SK-N-SH (cell line): ENCODE results near the gene ASB3. TPM values are rescaled to one million over a fixed set of nuclear protein-coding genes. Genes with fewer than 3 reads are reported as not detected.

Experiments
- CTCF ChIA-PET: fragments of 300-600, 350-600 bp; formaldehyde crosslinking; extraction: SDS; loops from one replicate; lab custom pipeline; 2021; lab: Yijun Ruan, JAX
- POLR2A ChIA-PET: fragments of 350-600 bp; sonication (Branson Sonifier 250); formaldehyde crosslinking; extraction: SDS; loops from one replicate; lab custom pipeline; 2020; ENCODE audit warnings: antibody characterized with exemption, inconsistent platforms; lab: Yijun Ruan, JAX
- DNase-seq: peaks from one replicate; pipeline ENCODE4 v3.0.0; 2012
- H2AFZ ChIP-seq: fragments of 200-600 bp; sonication (generic); 2 replicates; pipeline ENCODE4 v1.8.1; 2016; ENCODE audit warnings: antibody characterized with exemption, mild to moderate bottlenecking, low read depth
- H3F3A ChIP-seq: fragments of 200-600 bp; sonication (generic); replicated peaks from 2 replicates; pipeline ENCODE3; 2016; ENCODE audit warnings: antibody characterized with exemption, mild to moderate bottlenecking; ENCODE audit not compliant: insufficient read depth
- H3K27ac ChIP-seq, 2 experiments: fragments of 200-500 bp in 1 of 2; fragments of 200-600 bp in 1 of 2; sonication (Bioruptor generic) in 1 of 2; sonication (generic), shearing (Covaris generic) in 1 of 2; 2 replicates each; pipeline versions ENCODE4 v1.5.1 to v1.6.1; 2014 to 2016; ENCODE audit warnings: low read depth in 2 of 2, inconsistent platforms in 1 of 2, low read length in 1 of 2, mild to moderate bottlenecking in 1 of 2, mixed read lengths in 1 of 2
- H3K27me3 ChIP-seq: fragments of 200-600 bp; sonication (generic), shearing (Covaris generic); 2 replicates; pipeline ENCODE4 v1.6.1; 2016; ENCODE audit warnings: mixed run types; ENCODE audit not compliant: insufficient read depth
- H3K36me3 ChIP-seq, 2 experiments: fragments of 200-500 bp in 1 of 2; fragments of 200-600 bp in 1 of 2; sonication (Bioruptor generic) in 1 of 2; sonication (generic) in 1 of 2; replicated peaks in 1 of 2; 2 replicates each; pipeline versions ENCODE3 to v1.5.1; 2014 to 2016; ENCODE audit warnings: low read length in 1 of 2, mild to moderate bottlenecking in 1 of 2; ENCODE audit not compliant: insufficient read depth in 2 of 2, control insufficient read depth in 1 of 2
- H3K4me1 ChIP-seq, 2 experiments: fragments of 200-500 bp in 1 of 2; fragments of 200-600 bp in 1 of 2; sonication (Bioruptor generic) in 1 of 2; sonication (generic), shearing (Covaris generic) in 1 of 2; 2 replicates each; pipeline versions ENCODE4 v1.5.1 to v1.6.1; 2014 to 2016; ENCODE audit warnings: low read depth in 1 of 2, low read length in 1 of 2, mixed run types in 1 of 2; ENCODE audit not compliant: insufficient read depth in 2 of 2, control insufficient read depth in 1 of 2
- H3K4me2 ChIP-seq: fragments of 200-600 bp; sonication (generic), shearing (Covaris generic); 2 replicates; pipeline ENCODE4 v1.6.1; 2017; ENCODE audit warnings: mixed run types
- H3K4me3 ChIP-seq, 2 experiments: fragments of 200-500 bp in 1 of 2; fragments of 200-600 bp in 1 of 2; sonication (Bioruptor generic) in 1 of 2; sonication (generic), shearing (Covaris generic) in 1 of 2; 2 replicates each; pipeline versions ENCODE4 v1.5.1 to v1.8.1; 2014 to 2016; ENCODE audit warnings: low read depth in 2 of 2, inconsistent platforms in 1 of 2, low read length in 1 of 2, mild to moderate bottlenecking in 1 of 2, mixed read lengths in 1 of 2, moderate library complexity in 1 of 2
- H3K79me2 ChIP-seq: fragments of 200-600 bp; sonication (generic); 2 replicates; pipeline ENCODE4 v1.8.1; 2017; ENCODE audit warnings: mild to moderate bottlenecking; ENCODE audit not compliant: insufficient read depth
- H3K9ac ChIP-seq: fragments of 200-600 bp; sonication (generic); 2 replicates; pipeline ENCODE4 v1.6.1; 2017; ENCODE audit warnings: mixed run types
- H3K9me2 ChIP-seq: fragments of 200-600 bp; sonication (generic); 2 replicates; pipeline ENCODE4 v1.6.1; 2017; ENCODE audit warnings: mixed run types
- H3K9me3 ChIP-seq: fragments of 200-600 bp; sonication (generic); 2 replicates; pipeline ENCODE4 v1.6.1; 2017; ENCODE audit warnings: mixed run types, mild to moderate bottlenecking, moderate library complexity
- H4K20me1 ChIP-seq: fragments of 200-600 bp; sonication (generic); 2 replicates; pipeline ENCODE4 v1.6.1; 2017; ENCODE audit warnings: mild to moderate bottlenecking, mixed run types; ENCODE audit not compliant: insufficient read depth
- CHD2 ChIP-seq: fragments of 150-350 bp; IDR thresholded peaks from 2 replicates; pipeline ENCODE4 v1.6.1; 2018; ENCODE audit warnings: low read length; ENCODE audit not compliant: partially characterized antibody
- CTCF ChIP-seq: fragments of 200-600 bp; sonication (generic); IDR thresholded peaks from 2 replicates; pipeline ENCODE4 v1.6.1; 2017; ENCODE audit warnings: antibody characterized with exemption, mild to moderate bottlenecking, moderate library complexity
- ELF1 ChIP-seq: IDR thresholded peaks from 2 replicates; pipeline ENCODE4 v1.4.0; 2012
- EP300 ChIP-seq, 2 experiments: IDR thresholded peaks; 2 replicates each; pipeline versions ENCODE4 v1.4.0 to v1.6.1; 2012; ENCODE audit warnings: borderline replicate concordance in 1 of 2, low read depth in 1 of 2, low read length in 1 of 2
- EZH2phosphoT487 ChIP-seq: fragments of 200-600 bp; sonication (generic); IDR thresholded peaks from 2 replicates; pipeline ENCODE4 v1.6.1; 2017; ENCODE audit warnings: low read depth, mixed run types, mild to moderate bottlenecking, antibody characterized with exemption, moderate library complexity, borderline replicate concordance
- FOSL2 ChIP-seq: IDR thresholded peaks from 2 replicates; pipeline ENCODE4 v1.4.0; 2012; ENCODE audit warnings: low read depth, mild to moderate bottlenecking, moderate library complexity, borderline replicate concordance
- FOXJ3 ChIP-seq: sonication (generic); formaldehyde crosslinking; IDR thresholded peaks from 2 replicates; pipeline ENCODE4 v1.5.1; 2020; ENCODE audit warnings: mild to moderate bottlenecking, missing genetic modification reagents
- GABPA ChIP-seq: IDR thresholded peaks from 2 replicates; pipeline ENCODE4 v1.4.0; 2012; ENCODE audit warnings: low read depth, mild to moderate bottlenecking
- JUND ChIP-seq: IDR thresholded peaks from 2 replicates; pipeline ENCODE4 v1.4.0; 2012
- MAX ChIP-seq: IDR thresholded peaks from 2 replicates; pipeline ENCODE4 v1.4.0; 2012; ENCODE audit warnings: low read depth
- MXI1 ChIP-seq: IDR thresholded peaks from 2 replicates; pipeline ENCODE4 v1.6.1; 2012; ENCODE audit warnings: mild to moderate bottlenecking, low read depth, low read length, improper control_type of control experiment
- NFIC ChIP-seq: IDR thresholded peaks from 2 replicates; pipeline ENCODE4 v1.4.0; 2012; ENCODE audit warnings: borderline replicate concordance
- POLR2AphosphoS5 ChIP-seq: IDR thresholded peaks from 2 replicates; pipeline ENCODE4 v1.6.1; 2012; ENCODE audit warnings: low read depth, low read length
- RCOR1 ChIP-seq: fragments of 150-350 bp; IDR thresholded peaks from 2 replicates; pipeline ENCODE4 v1.6.1; 2017; ENCODE audit warnings: antibody characterized with exemption, low read length
- REST ChIP-seq: IDR thresholded peaks from 2 replicates; pipeline ENCODE4 v1.6.1; 2012; ENCODE audit warnings: mild to moderate bottlenecking, low read depth, low read length, moderate library complexity
- RFX5 ChIP-seq: IDR thresholded peaks from 2 replicates; pipeline ENCODE4 v1.6.1; 2012; ENCODE audit warnings: mild to moderate bottlenecking, improper control_type of control experiment, low read length
- SIN3A ChIP-seq: IDR thresholded peaks from 2 replicates; pipeline ENCODE4 v1.6.1; 2012; ENCODE audit warnings: low read depth, mild to moderate bottlenecking, low read length, moderate library complexity, borderline replicate concordance
- TCF12 ChIP-seq: IDR thresholded peaks from 2 replicates; pipeline ENCODE4 v1.4.0; 2012
- TEAD4 ChIP-seq: IDR thresholded peaks from 2 replicates; pipeline ENCODE4 v1.4.0; 2012; ENCODE audit warnings: mild to moderate bottlenecking, borderline replicate concordance; ENCODE audit not compliant: insufficient read depth
- YY1 ChIP-seq: IDR thresholded peaks from 2 replicates; pipeline ENCODE4 v1.4.0; 2012; ENCODE audit warnings: low read depth, mild to moderate bottlenecking
- WGBS: methylation state at CpG from one replicate; pipeline ENCODE4 v1.1.6; 2017; ENCODE audit warnings: low lambda C conversion rate; 5-methylcytosine and 5-hydroxymethylcytosine counted together
- polyA plus RNA-seq, 3 experiments: library from polyadenylated mRNA; depleted of rRNA; stranded (reverse); fragments of >200 nt; gene quantifications; 2 replicates each; pipeline ENCODE4 v1.2.3, GENCODE V29; 2012
- TF ChIP-seq, protein P1 (sequence below): IDR thresholded peaks from 2 replicates; pipeline ENCODE4 v1.4.0; 2012; ENCODE audit warnings: low read depth, borderline replicate concordance

Gene ASB3, protein sequence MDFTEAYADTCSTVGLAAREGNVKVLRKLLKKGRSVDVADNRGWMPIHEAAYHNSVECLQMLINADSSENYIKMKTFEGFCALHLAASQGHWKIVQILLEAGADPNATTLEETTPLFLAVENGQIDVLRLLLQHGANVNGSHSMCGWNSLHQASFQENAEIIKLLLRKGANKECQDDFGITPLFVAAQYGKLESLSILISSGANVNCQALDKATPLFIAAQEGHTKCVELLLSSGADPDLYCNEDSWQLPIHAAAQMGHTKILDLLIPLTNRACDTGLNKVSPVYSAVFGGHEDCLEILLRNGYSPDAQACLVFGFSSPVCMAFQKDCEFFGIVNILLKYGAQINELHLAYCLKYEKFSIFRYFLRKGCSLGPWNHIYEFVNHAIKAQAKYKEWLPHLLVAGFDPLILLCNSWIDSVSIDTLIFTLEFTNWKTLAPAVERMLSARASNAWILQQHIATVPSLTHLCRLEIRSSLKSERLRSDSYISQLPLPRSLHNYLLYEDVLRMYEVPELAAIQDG
- 16.2 and 23.3 TPM in 2 replicates for polyA plus RNA-seq (2012; rRNA removed)
- polyA plus RNA-seq (2012; cell fraction: cytosol; rRNA removed) = 21.5 and 21.9 TPM in 2 replicates
- polyA plus RNA-seq (2012; cell fraction: nucleus; rRNA removed) = 13.1 and 32.5 TPM in 2 replicates

DNA sequence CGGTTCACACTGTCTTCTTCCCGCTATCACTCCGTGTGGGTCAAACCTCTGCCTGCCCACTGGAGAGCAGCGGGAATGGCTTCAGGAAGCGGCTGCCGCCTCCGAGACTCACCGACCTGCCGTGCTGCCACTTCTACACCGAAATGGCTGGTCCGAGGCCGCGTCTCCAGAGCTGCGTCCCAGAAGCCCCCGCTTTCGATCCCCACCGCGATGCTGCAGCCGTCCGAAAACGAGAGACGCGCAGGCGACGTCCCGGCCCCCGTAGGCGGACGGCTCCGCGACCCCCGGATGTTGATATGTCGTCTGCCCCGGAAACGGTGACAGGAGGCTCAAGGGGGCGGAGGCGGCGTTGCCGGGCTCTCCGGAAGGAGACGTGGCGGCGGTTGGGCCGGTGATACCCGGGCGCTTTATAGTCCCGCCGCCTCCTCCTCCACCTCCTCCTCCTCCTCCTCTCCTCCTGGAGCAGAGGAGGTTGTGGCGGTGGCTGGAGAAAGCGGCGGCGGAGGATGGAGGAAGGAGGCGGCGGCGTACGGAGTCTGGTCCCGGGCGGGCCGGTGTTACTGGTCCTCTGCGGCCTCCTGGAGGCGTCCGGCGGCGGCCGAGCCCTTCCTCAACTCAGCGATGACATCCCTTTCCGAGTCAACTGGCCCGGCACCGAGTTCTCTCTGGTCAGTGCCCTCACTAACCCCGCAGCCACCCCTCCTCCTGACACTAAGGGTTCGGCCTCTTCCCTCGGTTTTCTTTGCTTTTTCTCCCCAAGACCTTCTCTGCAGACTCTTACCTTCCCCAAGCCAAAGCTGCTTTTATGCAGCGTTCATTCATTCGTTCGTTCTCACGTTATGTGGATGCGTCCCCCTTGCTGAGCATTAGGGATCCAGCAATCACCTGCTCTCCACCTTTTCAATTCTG lies at the start of gene ASB3, which contains the start of gene ERLEC1:
ASB3 (minus strand) TSS at position 249 of the 909 bp plus-strand sequence. CDS start 21,381 bp downstream, outside the sequence.
ERLEC1 (plus strand) TSS at position 340 of the 909 bp plus-strand sequence; CDS start at position 507, 167 bp downstream.
- H3K4me3 ChIP-seq = peak within 1 kb of the TSS; percentile 88 to 98
- H3K4me1 ChIP-seq = peaks cover 14% of the 10 kb centered on the region in 2 experiments; a peak in 3 of 4 replicates
- peak within 1 kb of the TSS; percentile 86 for H3K9ac ChIP-seq
- POLR2A ChIA-PET = interaction anchor here (2.2 kb wide), 1 partner anchor 19 kb away, joined by 20 read pairs; the partner anchor contains the start of gene CHAC2
- WGBS = 1% methylated on average over 23 of the region's 77 CpGs
- peaks cover 11% of the 10 kb centered on the region; the same call in 1 of the 2 replicates for H4K20me1 ChIP-seq
- peak within 1 kb of the TSS; percentile 81 to 89 for H3K27ac ChIP-seq
- CTCF ChIA-PET = interaction anchor here (0.9 to 1.2 kb wide), 3 partner anchors 9 to 19 kb away, joined by 3 to 4 read pairs (median 4); partner anchors contain the start of gene CHAC2
- peaks cover 11% of the 10 kb centered on the region for H3F3A ChIP-seq
- H3K9me3 ChIP-seq = no peaks in the 10 kb centered on the region
- peak within 1 kb of the TSS; percentile 86 for H2AFZ ChIP-seq
- DNase-seq = peak; percentile 94
- H3K36me3 ChIP-seq = peaks cover 0 to 9% of the 10 kb centered on the region in 2 experiments
- no peaks in the 10 kb centered on the region; the same call in 1 of the 2 replicates for H3K9me2 ChIP-seq
- H3K4me2 ChIP-seq = peak within 1 kb of the TSS; percentile 85
- peaks cover 100% of the 10 kb centered on the region for H3K79me2 ChIP-seq
- no peaks in the 10 kb centered on the region for H3K27me3 ChIP-seq
- peak; percentile 98 for TF ChIP-seq FOXJ3 (CRISPR knock-in tag)
- TF ChIP-seq ELF1 = peak; percentile 85
- TF ChIP-seq NFIC = peak; percentile 7; the same call in 1 of the 2 replicates
- no peak for TF ChIP-seq FOSL2
- TF ChIP-seq YY1 = peak; percentile 75
- peak; percentile 93 for TF ChIP-seq CHD2
- TF ChIP-seq EZH2phosphoT487 = no peak
- no peak for TF ChIP-seq RFX5
- peak; percentile 50; the same call in 1 of the 2 replicates for TF ChIP-seq REST
- TF ChIP-seq JUND = no peak
- peak; percentile 87 for TF ChIP-seq MXI1
- peak; percentile 76; the same call in 1 of the 2 replicates for TF ChIP-seq MAX
- TF ChIP-seq, protein P1, sequence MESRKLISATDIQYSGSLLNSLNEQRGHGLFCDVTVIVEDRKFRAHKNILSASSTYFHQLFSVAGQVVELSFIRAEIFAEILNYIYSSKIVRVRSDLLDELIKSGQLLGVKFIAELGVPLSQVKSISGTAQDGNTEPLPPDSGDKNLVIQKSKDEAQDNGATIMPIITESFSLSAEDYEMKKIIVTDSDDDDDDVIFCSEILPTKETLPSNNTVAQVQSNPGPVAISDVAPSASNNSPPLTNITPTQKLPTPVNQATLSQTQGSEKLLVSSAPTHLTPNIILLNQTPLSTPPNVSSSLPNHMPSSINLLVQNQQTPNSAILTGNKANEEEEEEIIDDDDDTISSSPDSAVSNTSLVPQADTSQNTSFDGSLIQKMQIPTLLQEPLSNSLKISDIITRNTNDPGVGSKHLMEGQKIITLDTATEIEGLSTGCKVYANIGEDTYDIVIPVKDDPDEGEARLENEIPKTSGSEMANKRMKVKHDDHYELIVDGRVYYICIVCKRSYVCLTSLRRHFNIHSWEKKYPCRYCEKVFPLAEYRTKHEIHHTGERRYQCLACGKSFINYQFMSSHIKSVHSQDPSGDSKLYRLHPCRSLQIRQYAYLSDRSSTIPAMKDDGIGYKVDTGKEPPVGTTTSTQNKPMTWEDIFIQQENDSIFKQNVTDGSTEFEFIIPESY = peak; percentile 82
- TF ChIP-seq RCOR1 = peak; percentile 38; the same call in 1 of the 2 replicates
- no peak for TF ChIP-seq TEAD4
- no peak for TF ChIP-seq CTCF
- TF ChIP-seq EP300 (IDR thresholded peaks at IDR 0.05; ENCODE audit: borderline replicate concordance in 1 of 2, low read depth in 1 of 2, low read length in 1 of 2) = 0 out of 4 replicates have a peak, but pooled peaks of 1 of the 2 experiments have one; percentile 12
- TF ChIP-seq SIN3A = peak; percentile 96; the same call in 1 of the 2 replicates
- TF ChIP-seq TCF12 = peak; percentile 29; the same call in 1 of the 2 replicates
- peak; percentile 79 for TF ChIP-seq POLR2AphosphoS5
- peak; percentile 98 for TF ChIP-seq GABPA
